ENCODE data around the gene EGFL7.

The EGFL7 gene

DNA sequence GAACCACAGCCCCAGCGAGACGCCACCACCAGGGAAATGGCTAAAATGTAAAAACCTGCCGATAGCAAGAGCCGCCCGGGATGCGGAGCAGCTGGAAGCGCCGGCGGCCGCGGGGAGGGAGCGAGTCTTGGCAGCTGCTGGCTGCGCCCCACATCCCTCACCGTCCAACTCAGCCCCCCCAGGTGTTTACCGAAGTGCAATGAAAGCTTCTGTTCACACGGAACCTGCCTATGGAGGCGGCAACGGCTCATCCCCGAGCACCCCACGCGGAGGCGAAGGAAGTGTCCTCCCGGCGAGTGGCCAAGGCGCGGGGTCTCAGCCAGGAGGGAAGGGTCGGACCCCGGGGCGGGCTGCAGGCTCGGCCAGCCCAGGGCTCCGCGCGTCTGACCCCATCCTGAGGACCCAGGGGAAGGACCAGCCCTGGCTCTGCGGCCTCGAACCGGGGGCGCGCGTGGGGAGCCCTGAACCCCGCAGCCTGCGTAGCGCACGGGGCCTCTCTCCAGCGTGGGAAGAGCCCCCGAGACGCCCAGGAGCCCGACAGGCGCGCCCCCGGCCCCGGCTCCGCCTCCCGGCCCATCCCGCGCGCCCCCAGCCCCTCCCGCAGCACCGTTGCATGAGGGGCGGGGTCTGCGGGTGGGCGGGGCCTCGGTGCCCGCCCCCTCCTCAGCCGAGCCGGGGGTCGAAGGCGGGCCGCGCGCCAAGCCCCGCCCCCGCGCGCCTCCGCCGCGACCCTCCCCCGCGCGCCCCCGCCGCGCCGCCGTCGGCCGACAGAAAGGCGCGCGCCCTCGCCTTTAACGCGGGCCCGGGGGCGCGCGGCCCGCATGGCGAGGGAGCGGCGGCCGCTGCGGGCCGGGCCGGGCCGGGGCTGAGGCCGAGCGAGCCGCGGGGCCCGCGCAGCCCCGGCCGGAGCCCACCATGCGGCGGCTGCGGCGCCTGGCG is 49.3 kb downstream of the EGFL7 start, which contains the start of gene DIPK1B:
DIPK1B (plus strand) TSS at position 822 of the 939 bp plus-strand sequence; CDS start at position 916, 94 bp downstream.
- Histone ChIP-seq H3K27me3 (ENCODE audit: control insufficient read depth in 1 of 2, insufficient read depth in 2 of 2, low read length in 2 of 2) (peaks cover 30 to 40% of the 10 kb centered on the region in 2 donors), H3K9me3 (ENCODE audit: control insufficient read depth in 1 of 2, low read length in 2 of 2) (no peaks in the 10 kb centered on the region), H3K27ac (ENCODE audit: low read depth, low read length) (no peak within 1 kb of the TSS), H3K36me3 (ENCODE audit: control insufficient read depth in 1 of 2, insufficient read depth in 2 of 2, low read length in 2 of 2) (no peaks in the 10 kb centered on the region), H3K4me3 (ENCODE audit: low read depth in 1 of 2, low read length in 2 of 2) (no peak within 1 kb of the TSS), H3K9ac (ENCODE audit: low read depth in 1 of 2, low read length in 2 of 2) (no peak within 1 kb of the TSS), H3K4me1 (ENCODE audit: control insufficient read depth in 1 of 2, insufficient read depth in 2 of 2, low read length in 2 of 2) (no peaks in the 10 kb centered on the region)

GRCh38 chr9:136712690-136713544 is 50.2 kb downstream of the EGFL7 start:
- Histone ChIP-seq H3K9me3 (ENCODE audit: control insufficient read depth in 1 of 2, low read length in 2 of 2) (no peaks in the 10 kb centered on the region), H3K4me3 (ENCODE audit: low read depth in 1 of 2, low read length in 2 of 2) (no peak overlapping the region), H3K36me3 (ENCODE audit: control insufficient read depth in 1 of 2, insufficient read depth in 2 of 2, low read length in 2 of 2) (no peaks in the 10 kb centered on the region), H3K27me3 (ENCODE audit: control insufficient read depth in 1 of 2, insufficient read depth in 2 of 2, low read length in 2 of 2) (peaks cover 30 to 40% of the 10 kb centered on the region in 2 donors), H3K4me1 (ENCODE audit: control insufficient read depth in 1 of 2, insufficient read depth in 2 of 2, low read length in 2 of 2) (no peaks in the 10 kb centered on the region), H3K27ac (ENCODE audit: low read depth, low read length) (no peak overlapping the region), H3K9ac (ENCODE audit: low read depth in 1 of 2, low read length in 2 of 2) (no peak overlapping the region)

DNA sequence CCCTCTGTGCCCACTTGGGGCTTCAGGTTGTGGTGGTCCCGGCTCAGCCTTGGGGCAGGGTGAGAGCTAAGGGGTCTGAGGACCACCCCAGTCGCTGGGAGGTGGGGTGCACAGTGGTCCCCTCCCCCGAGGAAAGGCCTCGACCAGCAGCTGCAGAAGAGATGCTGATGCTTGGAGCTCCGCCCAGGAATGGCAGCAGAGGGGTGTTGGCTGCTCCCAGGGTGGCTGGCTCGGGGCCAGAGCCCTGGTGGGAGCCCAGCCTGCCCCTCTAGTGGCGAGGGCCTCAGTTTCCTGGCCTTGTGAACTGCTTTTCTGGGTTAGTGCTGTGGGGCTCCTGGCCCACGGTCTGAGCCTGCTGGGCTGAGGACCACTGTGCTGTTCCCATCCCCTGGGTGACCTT is 50.8 kb downstream of the EGFL7 start:
- Histone ChIP-seq H3K4me3 (ENCODE audit: low read depth in 1 of 2, low read length in 2 of 2) (no peak overlapping the region), H3K4me1 (ENCODE audit: control insufficient read depth in 1 of 2, insufficient read depth in 2 of 2, low read length in 2 of 2) (peaks cover 0 to 2% of the 10 kb centered on the region in 2 donors), H3K9ac (ENCODE audit: low read depth in 1 of 2, low read length in 2 of 2) (no peak overlapping the region), H3K9me3 (ENCODE audit: control insufficient read depth in 1 of 2, low read length in 2 of 2) (no peaks in the 10 kb centered on the region), H3K36me3 (ENCODE audit: control insufficient read depth in 1 of 2, insufficient read depth in 2 of 2, low read length in 2 of 2) (no peaks in the 10 kb centered on the region), H3K27me3 (ENCODE audit: control insufficient read depth in 1 of 2, insufficient read depth in 2 of 2, low read length in 2 of 2) (peaks cover 35 to 44% of the 10 kb centered on the region in 2 donors), H3K27ac (ENCODE audit: low read depth, low read length) (no peak overlapping the region)

DNA sequence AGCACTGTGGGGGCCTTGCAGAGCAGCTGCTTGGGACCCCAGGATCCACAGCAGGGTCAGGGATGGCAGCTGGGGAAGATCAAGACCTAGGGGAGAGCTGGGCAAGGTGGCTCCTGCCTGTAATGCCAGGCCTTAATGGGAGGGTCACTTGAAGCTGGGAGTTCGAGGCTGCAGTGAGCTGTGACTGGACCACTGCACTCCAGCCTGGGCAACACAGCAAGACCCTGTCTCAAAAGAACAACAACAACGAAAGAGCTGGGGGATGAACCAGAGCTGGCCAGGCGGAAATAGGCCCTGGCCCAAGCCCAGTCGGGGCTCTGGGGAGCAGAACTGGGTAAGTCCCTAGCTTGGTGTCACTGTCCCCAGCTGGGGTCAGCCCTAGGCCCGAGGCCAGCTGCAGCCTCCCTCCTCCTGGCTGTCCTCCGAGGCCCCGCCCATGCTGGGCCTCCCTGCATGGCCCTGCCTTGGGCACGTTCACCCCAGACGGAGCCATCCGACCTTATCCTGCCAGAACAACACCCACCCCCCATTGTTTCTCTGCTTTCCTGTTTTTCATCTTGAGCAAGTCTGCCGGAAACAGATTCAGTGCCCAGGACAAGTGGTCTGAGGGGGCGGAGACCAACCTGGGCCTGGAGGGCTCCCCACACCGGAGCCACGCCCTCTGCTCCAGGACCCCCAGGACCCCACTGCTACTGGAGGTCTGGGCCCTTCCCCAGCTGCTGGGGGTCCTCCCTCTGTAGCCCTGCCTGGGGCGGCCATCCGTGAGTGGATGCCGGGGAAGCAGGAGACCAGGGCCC is 51.6 kb downstream of the EGFL7 start:
- no peak overlapping the region for H3K27ac ChIP-seq (ENCODE audit: low read depth, low read length)
- peaks cover 35 to 45% of the 10 kb centered on the region in 2 donors for H3K27me3 ChIP-seq (ENCODE audit: control insufficient read depth in 1 of 2, insufficient read depth in 2 of 2, low read length in 2 of 2)
- no peaks in the 10 kb centered on the region for H3K36me3 ChIP-seq (ENCODE audit: control insufficient read depth in 1 of 2, insufficient read depth in 2 of 2, low read length in 2 of 2)
- no peak overlapping the region for H3K9ac ChIP-seq (ENCODE audit: low read depth in 1 of 2, low read length in 2 of 2)
- H3K4me3 ChIP-seq (ENCODE audit: low read depth in 1 of 2, low read length in 2 of 2) = no peak overlapping the region
- H3K9me3 ChIP-seq (ENCODE audit: control insufficient read depth in 1 of 2, low read length in 2 of 2) = no peaks in the 10 kb centered on the region
- peaks cover 0 to 7% of the 10 kb centered on the region in 2 donors for H3K4me1 ChIP-seq (ENCODE audit: control insufficient read depth in 1 of 2, insufficient read depth in 2 of 2, low read length in 2 of 2)

GRCh38 chr9:136714893-136715274 is 52.2 kb downstream of the EGFL7 start:
- Histone ChIP-seq H3K36me3 (ENCODE audit: control insufficient read depth in 1 of 2, insufficient read depth in 2 of 2, low read length in 2 of 2) (no peaks in the 10 kb centered on the region), H3K4me1 (ENCODE audit: control insufficient read depth in 1 of 2, insufficient read depth in 2 of 2, low read length in 2 of 2) (peaks cover 0 to 11% of the 10 kb centered on the region in 2 donors), H3K27me3 (ENCODE audit: control insufficient read depth in 1 of 2, insufficient read depth in 2 of 2, low read length in 2 of 2) (peaks cover 35 to 44% of the 10 kb centered on the region in 2 donors), H3K9me3 (ENCODE audit: control insufficient read depth in 1 of 2, low read length in 2 of 2) (no peaks in the 10 kb centered on the region), H3K9ac (ENCODE audit: low read depth in 1 of 2, low read length in 2 of 2) (no peak overlapping the region), H3K4me3 (ENCODE audit: low read depth in 1 of 2, low read length in 2 of 2) (no peak overlapping the region), H3K27ac (ENCODE audit: low read depth, low read length) (no peak overlapping the region)

GRCh38 chr9:136717399-136717798 is 54.7 kb downstream of the EGFL7 start:
- Histone ChIP-seq H3K36me3 (ENCODE audit: control insufficient read depth in 1 of 2, insufficient read depth in 2 of 2, low read length in 2 of 2) (peaks cover under 1 to 10% of the 10 kb centered on the region in 2 donors), H3K9ac (ENCODE audit: low read depth in 1 of 2, low read length in 2 of 2) (no peak overlapping the region), H3K27me3 (ENCODE audit: control insufficient read depth in 1 of 2, insufficient read depth in 2 of 2, low read length in 2 of 2) (peaks cover 29 to 34% of the 10 kb centered on the region in 2 donors), H3K27ac (ENCODE audit: low read depth, low read length) (no peak overlapping the region), H3K4me1 (ENCODE audit: control insufficient read depth in 1 of 2, insufficient read depth in 2 of 2, low read length in 2 of 2) (peaks cover 0 to 18% of the 10 kb centered on the region in 2 donors), H3K4me3 (ENCODE audit: low read depth in 1 of 2, low read length in 2 of 2) (no peak overlapping the region), H3K9me3 (ENCODE audit: control insufficient read depth in 1 of 2, low read length in 2 of 2) (no peaks in the 10 kb centered on the region)

GRCh38 chr9:136718345-136719194 is 55.9 kb downstream of the EGFL7 start:
- peaks cover 20 to 25% of the 10 kb centered on the region in 2 donors for H3K27me3 ChIP-seq (ENCODE audit: control insufficient read depth in 1 of 2, insufficient read depth in 2 of 2, low read length in 2 of 2)

GRCh38 chr9:136719195-136719880 is 56.6 kb downstream of the EGFL7 start:
- no peak overlapping the region for H3K4me3 ChIP-seq (ENCODE audit: low read depth in 1 of 2, low read length in 2 of 2)
- H3K36me3 ChIP-seq (ENCODE audit: control insufficient read depth in 1 of 2, insufficient read depth in 2 of 2, low read length in 2 of 2) = peaks cover 17 to 29% of the 10 kb centered on the region in 2 donors

More at GRCh38 chr9:136718345-136719194, 55.9 kb downstream of the EGFL7 start:
- H3K9me3 ChIP-seq (ENCODE audit: control insufficient read depth in 1 of 2, low read length in 2 of 2) = no peaks in the 10 kb centered on the region
- H3K4me3 ChIP-seq (ENCODE audit: low read depth in 1 of 2, low read length in 2 of 2) = no peak overlapping the region
- peaks cover 0 to 21% of the 10 kb centered on the region in 2 donors for H3K4me1 ChIP-seq (ENCODE audit: control insufficient read depth in 1 of 2, insufficient read depth in 2 of 2, low read length in 2 of 2)
- no peak overlapping the region for H3K27ac ChIP-seq (ENCODE audit: low read depth, low read length)
- H3K9ac ChIP-seq (ENCODE audit: low read depth in 1 of 2, low read length in 2 of 2) = no peak overlapping the region
- peaks cover 9 to 21% of the 10 kb centered on the region in 2 donors for H3K36me3 ChIP-seq (ENCODE audit: control insufficient read depth in 1 of 2, insufficient read depth in 2 of 2, low read length in 2 of 2)

More at GRCh38 chr9:136719195-136719880, 56.6 kb downstream of the EGFL7 start:
- peaks cover 13 to 18% of the 10 kb centered on the region in 2 donors for H3K27me3 ChIP-seq (ENCODE audit: control insufficient read depth in 1 of 2, insufficient read depth in 2 of 2, low read length in 2 of 2)
- H3K9me3 ChIP-seq (ENCODE audit: control insufficient read depth in 1 of 2, low read length in 2 of 2) = no peaks in the 10 kb centered on the region
- no peak overlapping the region for H3K9ac ChIP-seq (ENCODE audit: low read depth in 1 of 2, low read length in 2 of 2)
- H3K4me1 ChIP-seq (ENCODE audit: control insufficient read depth in 1 of 2, insufficient read depth in 2 of 2, low read length in 2 of 2) = peaks cover 0 to 21% of the 10 kb centered on the region in 2 donors
- no peak overlapping the region for H3K27ac ChIP-seq (ENCODE audit: low read depth, low read length)
